T-helper 9 cell (primary cell): ENCODE results near the gene ADAM10.
A peak's percentile ranks its signal among the peaks of the same experiment; 100 is the strongest.
"Not testable (repeated sequence)": the region's sequence is repeated elsewhere in the genome, so short reads cannot be mapped to it uniquely, and the experiment has no call there.

ENCODE experiments used
- DNase-seq: peaks from one replicate; pipeline ENCODE4 v3.0.0-alpha.2; 2020
- total RNA-seq, 2 donors: gene quantifications; one replicate each; lab custom pipeline; 2026; lab: John Stamatoyannopoulos, UW

ADAM10 gene, protein sequence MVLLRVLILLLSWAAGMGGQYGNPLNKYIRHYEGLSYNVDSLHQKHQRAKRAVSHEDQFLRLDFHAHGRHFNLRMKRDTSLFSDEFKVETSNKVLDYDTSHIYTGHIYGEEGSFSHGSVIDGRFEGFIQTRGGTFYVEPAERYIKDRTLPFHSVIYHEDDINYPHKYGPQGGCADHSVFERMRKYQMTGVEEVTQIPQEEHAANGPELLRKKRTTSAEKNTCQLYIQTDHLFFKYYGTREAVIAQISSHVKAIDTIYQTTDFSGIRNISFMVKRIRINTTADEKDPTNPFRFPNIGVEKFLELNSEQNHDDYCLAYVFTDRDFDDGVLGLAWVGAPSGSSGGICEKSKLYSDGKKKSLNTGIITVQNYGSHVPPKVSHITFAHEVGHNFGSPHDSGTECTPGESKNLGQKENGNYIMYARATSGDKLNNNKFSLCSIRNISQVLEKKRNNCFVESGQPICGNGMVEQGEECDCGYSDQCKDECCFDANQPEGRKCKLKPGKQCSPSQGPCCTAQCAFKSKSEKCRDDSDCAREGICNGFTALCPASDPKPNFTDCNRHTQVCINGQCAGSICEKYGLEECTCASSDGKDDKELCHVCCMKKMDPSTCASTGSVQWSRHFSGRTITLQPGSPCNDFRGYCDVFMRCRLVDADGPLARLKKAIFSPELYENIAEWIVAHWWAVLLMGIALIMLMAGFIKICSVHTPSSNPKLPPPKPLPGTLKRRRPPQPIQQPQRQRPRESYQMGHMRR
- total RNA-seq, result 129 to 151 reads per million in 2 donors

DNA sequence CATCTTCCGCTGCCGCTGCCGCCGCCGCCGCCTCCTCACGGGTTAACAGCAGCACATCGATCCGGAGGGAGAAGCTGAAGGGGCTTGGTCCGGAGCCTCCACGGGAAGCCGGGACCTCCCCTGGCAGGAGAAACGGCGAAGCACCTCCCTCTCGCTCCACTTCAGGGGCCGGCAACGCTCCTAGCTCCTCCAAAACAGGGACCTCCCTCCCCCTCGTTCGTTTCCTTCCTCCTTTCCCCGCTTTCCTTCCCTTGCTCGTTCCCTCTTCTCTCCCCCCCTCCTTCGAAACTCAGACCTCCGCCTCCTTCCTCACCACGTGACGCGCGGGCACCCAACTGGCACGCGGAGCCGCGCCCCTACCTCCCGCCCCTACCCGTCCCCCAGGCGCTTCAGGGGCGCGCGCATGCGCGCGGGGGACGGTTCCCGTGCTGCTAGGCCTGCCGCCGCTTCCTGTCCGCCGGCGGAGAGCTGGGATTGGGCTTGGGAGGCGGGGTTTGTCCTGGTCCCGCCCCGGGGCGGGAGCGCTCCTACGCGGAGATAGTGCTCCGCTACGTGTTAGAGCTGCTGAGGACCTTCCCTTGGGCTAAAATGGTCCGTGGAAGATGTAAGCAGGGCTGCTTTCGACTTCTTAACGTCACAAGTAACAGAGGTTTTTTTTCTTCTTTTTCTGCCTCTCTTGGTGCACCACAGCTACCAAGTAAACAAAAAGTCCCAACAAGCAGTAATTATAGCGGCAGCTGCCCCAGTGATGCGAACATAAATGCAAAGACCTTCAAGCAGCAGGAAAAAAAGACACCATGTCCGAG is at the start of gene ADAM10:
TSS of gene ADAM10 (minus strand) at position 176 of the 806 bp plus-strand sequence. CDS start at position 3, 173 bp downstream.
- DNase-seq, result peak; percentile 97

DNA sequence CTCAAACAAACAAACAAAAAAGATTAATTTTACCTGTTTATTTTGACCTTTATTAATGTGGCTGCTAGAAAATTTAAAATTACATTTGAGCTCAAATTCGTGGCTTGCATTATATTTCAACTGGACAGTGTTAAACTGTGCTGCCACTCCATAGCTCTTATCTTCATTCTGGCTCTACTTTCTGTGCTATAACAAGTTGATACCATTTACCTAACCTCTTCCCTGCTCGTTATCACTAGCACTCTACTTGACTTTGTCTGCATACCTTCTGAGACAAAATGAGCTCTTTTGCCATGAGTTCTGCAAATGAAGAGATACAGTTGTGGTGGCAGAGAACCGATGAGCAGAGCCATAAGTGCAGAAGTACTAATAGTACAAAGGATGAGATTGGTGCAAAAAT is 48.0 kb upstream of the ADAM10 start:
- no peak for DNase-seq

DNA sequence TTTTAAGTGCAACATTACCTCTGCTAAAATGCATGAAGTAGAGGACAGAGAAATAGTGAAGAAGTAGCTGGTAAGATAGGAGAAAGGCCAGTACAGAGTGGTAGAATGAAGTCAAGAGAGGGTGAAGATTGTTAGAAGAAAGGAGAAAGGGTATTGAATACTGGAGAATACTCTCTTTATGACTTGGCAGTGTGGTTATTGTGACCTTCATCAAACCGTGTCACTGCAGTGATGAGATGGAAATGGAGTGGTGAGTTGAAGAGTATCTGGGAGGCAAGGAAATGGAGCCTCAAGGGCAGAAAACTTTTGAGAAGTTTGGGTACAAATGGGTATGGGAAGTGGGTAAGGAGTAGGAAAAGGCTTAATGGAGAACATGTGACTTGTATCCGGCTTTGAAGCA is 46.3 kb upstream of the ADAM10 start:
- no peak for DNase-seq

DNA sequence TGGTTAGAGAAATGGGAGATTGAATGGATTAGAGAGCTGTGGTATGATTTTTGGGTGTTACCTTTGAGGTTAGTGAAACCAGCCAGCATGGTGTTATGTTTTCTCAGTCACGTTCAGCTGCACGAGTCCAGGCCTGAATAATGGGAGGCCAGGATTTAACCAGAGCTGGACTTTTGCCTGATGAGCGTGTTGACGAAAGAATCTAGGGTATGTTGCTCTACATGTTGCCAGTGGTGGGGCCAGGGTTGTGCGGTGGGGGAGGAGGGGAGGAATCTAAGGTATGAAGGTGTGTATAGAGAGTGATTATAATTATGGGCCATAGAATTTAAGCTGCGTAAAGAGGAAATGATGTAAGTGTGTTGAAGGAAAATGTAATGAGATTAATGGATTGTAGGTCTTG is 44.4 kb upstream of the ADAM10 start:
- DNase-seq, result no peak

- DNase-seq, result no peak
Observed at GRCh38 chr15:58788056-58788710, 38.7 kb upstream of the ADAM10 start.

DNA sequence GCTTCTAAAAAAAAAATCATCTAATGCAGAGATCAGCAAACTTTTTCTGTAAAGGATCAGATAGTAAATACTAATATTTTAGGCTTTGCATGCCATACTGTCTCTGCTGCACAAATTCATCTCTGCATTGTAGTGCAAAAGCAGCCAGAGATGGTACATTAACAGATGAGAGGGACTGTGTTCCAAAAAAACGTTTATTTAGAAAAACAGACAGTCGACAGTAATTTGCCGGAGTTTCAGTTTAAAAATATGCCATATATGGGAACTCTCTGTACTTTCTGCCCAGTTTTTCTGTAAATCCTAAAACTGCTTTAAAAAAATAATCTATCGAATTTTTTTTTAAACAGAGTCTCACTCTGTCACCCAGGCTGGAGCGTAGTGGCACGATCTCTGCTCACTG is 35.8 kb upstream of the ADAM10 start:
- no peak for DNase-seq

- DNase-seq, result no peak
Observed at GRCh38 chr15:58779554-58779953, 30.0 kb upstream of the ADAM10 start.

- no peak for DNase-seq
Observed at GRCh38 chr15:58777107-58777506, 27.6 kb upstream of the ADAM10 start.

DNA sequence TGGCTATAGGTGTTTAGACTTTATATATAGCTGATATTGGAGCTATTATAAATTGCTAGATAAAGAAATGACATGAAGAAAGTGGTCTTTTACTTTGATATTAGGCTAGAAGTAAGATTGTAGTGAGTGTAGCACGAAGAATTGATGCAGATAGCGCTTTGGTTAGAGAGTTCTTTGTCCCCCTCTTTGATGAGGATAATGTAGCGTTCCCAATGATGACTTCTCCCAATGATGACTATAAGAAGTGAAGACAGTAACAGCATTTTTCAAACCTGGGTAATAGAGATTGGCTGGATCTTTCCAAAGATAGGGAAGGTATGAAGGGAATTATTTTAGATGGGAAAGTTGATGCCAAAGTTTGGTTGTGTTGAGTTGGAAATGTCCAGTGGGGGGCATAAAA is 25.9 kb upstream of the ADAM10 start:
- no peak for DNase-seq

DNA sequence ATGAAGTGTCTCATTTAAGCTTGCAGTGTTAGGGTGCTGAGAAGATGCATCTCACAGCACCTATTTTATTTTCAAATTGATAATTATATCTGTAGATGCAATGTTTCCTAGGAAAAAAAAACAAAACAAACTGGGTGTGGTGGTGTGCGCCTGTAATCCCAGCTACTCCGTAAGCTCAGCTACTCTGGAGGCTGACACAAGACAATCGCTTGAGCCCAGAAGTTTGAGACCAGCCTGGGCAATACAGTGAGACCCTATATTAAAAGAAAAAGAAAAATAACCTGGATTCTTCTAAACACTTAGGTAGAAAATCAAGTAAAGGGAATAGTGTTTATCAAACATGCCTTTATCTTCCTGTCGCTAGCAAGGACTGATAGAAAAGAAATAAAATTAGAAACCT is 23.5 kb upstream of the ADAM10 start:
- no peak for DNase-seq

GRCh38 chr15:58771621-58772250 is 22.2 kb upstream of the ADAM10 start:
- peak; percentile 13 for DNase-seq

DNA sequence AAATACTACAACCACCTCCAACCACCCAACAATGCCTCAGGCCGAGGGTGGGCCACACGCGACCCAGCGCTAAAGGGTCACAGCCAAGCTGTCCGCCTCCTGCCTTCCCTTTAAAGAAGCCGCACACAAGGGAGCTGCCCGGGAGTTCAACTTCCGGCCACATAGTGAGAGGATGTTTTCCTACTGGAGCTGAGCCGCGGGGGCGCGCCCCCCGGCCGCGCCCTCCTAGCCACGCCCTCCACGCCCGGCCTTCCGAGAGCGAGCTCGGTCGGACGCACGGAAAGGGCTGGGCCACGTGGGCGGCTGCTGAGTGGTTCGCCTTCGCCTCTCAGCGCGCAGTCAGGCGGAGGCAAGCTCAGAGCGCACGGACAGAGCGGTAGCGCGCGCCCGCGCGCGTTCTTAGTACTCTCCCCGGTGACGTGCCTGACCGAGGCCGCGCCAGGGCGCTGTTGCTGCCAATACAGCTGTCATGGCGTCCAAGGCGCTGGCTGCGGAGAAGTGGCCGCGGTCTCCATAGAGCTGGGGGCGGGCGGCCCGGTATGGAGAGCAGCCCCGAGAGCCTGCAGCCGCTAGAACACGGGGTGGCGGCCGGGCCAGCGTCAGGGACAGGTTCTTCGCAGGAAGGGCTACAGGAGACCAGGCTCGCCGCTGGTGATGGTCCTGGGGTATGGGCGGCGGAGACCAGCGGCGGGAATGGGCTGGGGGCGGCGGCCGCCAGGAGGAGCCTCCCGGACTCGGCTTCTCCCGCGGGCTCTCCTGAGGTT is 21.5 kb upstream of the ADAM10 start, which contains the start of gene MINDY2:
TSS of gene MINDY2 (plus strand) at position 446 of the 764 bp plus-strand sequence. CDS start at position 540, 94 bp downstream.
- peak; percentile 86 for DNase-seq

DNA sequence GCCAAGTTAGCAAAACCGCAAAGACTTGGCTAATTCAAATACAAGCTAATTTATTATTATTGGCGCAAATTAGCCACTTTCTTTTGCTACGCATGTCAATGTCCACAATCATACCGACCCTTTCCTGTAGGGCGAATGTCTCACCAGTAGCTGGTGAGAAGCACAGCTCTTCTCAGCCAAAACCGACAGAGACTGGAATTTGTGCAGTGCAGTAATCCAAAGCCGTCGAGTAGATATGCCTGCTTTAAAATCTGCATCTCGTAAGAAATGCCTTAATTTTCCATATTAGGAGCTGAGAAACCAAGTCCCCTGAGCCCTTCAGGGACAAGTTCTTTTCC is 21.0 kb upstream of the ADAM10 start:
- DNase-seq, result no peak

DNA sequence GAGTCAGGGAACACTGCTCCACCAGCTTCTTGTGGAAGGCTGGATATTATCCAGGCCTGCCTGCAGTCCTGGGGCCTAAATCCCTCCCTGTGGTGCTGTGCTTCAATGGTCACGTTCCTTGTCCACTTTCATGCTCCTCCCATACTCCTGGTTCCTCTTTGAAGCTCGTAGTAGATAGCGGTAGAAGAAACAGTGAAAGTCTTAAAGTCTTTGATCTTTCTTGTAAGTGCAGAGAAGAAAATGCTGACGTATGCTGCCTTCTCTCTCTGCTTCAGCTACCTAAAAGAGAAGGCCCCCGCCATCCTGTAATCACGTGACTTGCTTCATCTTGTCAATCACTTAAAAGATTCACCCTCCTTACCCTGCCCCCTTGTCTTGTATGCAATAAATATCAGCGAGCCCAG is 19.1 kb upstream of the ADAM10 start:
- DNase-seq, result not testable (repeated sequence)

GRCh38 chr15:58766290-58766689 is 16.8 kb upstream of the ADAM10 start:
- DNase-seq, result no peak

- DNase-seq, result no peak
Observed at GRCh38 chr15:58764468-58764867, 15.0 kb upstream of the ADAM10 start.

DNA sequence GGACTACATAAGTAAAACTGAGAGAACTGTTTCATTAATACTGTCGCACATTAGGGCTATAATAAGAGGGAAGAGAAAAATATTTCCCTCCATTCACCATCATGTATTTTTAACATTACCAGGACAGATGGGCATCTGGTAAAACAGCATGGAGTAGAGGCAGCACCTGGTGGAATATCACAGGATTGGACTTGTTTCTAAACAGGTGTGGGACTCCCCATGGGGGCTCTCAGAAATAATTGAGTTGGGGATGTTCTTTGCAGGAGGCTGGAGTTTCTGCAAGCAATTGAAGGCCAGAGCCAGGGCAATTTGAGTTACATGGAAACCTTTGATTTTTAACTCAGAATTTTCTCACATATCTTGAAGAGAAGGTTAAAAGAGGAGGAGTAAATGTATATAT is 13.2 kb upstream of the ADAM10 start:
- DNase-seq, result no peak

DNA sequence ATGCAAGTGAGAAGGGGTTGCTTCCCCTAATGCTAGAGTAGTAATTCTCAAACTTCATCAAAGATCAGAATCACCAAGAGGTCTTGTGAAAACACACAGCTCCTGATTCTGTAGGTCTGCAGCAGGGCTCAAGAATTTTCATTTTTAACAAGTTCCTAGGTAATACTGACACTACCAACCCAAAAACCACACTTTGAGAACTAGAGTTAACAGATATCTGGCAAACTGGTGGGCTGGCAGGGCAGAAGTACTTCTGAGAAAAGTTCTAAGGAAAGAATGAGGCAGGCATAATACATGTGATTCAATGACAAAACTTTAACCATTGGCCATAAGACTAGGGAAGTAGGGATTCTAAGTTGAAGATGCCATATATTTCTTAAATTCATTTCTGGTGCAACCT is 12.8 kb upstream of the ADAM10 start:
- DNase-seq, result no peak

GRCh38 chr15:58761010-58761388 is 11.5 kb upstream of the ADAM10 start:
- no peak for DNase-seq

- DNase-seq, result no peak
Observed at GRCh38 chr15:58760385-58761009, 11.0 kb upstream of the ADAM10 start.

- DNase-seq, result no peak
Observed at GRCh38 chr15:58758141-58758540, 8.6 kb upstream of the ADAM10 start.
